Activated naive CD4-positive, alpha-beta T cell treated with anti-CD3 and anti-CD28 coated beads, Interleukin-2, amount 10 ng/mL, durations not matched to agents 7 days and 5 days (primary cell): ENCODE data around the gene TSKU.

Experiments used
- CTCF ChIA-PET: fragments of 350-600 bp; sonication (Branson Sonifier 250); formaldehyde crosslinking; loops from one replicate; lab custom pipeline; 2021; ENCODE audit warnings: antibody characterized with exemption; lab: Charles Lee
- DNase-seq: peaks from one replicate; pipeline ENCODE4 v3.0.0-alpha.2; 2020
- H3K27ac Mint-ChIP-seq: one replicate; pipeline ENCODE4 v1.8.0; 2021; ENCODE audit warnings: mild to moderate bottlenecking, moderate library complexity, mixed read lengths
- H3K27me3 Mint-ChIP-seq: one replicate; pipeline ENCODE4 v1.8.0; 2021; ENCODE audit warnings: mild to moderate bottlenecking, mixed read lengths
- H3K36me3 Mint-ChIP-seq: one replicate; pipeline ENCODE4 v1.8.0; 2021; ENCODE audit warnings: mixed read lengths
- H3K4me1 Mint-ChIP-seq: one replicate; pipeline ENCODE4 v1.8.0; 2021; ENCODE audit warnings: mixed read lengths
- H3K4me3 Mint-ChIP-seq: one replicate; pipeline ENCODE4 v1.8.0; 2021; ENCODE audit warnings: mild to moderate bottlenecking, moderate library complexity, mixed read lengths
- H3K9me3 Mint-ChIP-seq: one replicate; pipeline ENCODE4 v1.8.0; 2021; ENCODE audit warnings: mixed read lengths

The TSKU gene

DNA sequence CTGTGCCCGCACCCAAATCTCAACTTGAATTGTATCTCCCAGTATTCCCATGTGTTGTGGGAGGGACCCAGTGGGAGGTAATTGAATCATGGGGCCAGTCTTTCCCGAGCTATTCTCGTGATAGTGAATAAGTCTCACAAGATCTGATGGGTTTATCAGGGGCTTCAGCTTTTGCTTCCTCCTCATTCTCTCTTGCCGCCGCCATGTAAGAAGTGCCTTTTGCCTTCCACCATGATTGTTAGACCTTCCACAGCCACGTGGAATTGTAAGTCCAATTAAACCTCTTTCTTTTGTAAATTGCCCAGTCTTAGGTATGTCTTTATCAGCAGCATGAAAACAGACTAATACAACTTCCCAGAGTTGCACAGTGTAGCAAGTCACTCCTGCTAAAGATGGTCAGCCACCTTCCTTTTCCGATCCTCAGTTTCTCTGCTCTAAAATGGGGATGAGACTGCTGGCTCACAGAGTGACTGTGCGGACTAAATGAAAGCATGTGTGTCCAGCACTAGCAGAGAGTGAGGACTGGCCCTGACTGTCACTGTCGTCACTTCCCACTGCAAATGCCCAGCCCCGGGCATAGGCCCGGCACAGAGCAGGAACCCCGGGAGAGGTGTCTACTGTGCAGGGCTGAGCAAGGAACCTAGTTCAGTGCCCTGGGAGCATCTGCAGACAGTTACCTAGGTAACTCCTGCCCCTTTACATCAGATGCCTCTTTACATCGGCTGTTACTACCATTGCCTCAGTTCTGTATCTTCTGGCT is 9.5 kb downstream of the TSKU start:
- H3K9me3 Mint-ChIP-seq, result peaks cover 2% of the 10 kb centered on the region
- CTCF ChIA-PET, result interaction anchor here (1.2 to 1.4 kb wide), 2 partner anchors 71 to 127 kb away, joined by 4 to 5 read pairs; no protein-coding TSS in a partner anchor
- no peak for DNase-seq
- H3K36me3 Mint-ChIP-seq, result no peaks in the 10 kb centered on the region
- H3K27ac Mint-ChIP-seq, result no peak overlapping the region
- peaks cover 57% of the 10 kb centered on the region for H3K27me3 Mint-ChIP-seq
- no peaks in the 10 kb centered on the region for H3K4me1 Mint-ChIP-seq
- no peak overlapping the region for H3K4me3 Mint-ChIP-seq

DNA sequence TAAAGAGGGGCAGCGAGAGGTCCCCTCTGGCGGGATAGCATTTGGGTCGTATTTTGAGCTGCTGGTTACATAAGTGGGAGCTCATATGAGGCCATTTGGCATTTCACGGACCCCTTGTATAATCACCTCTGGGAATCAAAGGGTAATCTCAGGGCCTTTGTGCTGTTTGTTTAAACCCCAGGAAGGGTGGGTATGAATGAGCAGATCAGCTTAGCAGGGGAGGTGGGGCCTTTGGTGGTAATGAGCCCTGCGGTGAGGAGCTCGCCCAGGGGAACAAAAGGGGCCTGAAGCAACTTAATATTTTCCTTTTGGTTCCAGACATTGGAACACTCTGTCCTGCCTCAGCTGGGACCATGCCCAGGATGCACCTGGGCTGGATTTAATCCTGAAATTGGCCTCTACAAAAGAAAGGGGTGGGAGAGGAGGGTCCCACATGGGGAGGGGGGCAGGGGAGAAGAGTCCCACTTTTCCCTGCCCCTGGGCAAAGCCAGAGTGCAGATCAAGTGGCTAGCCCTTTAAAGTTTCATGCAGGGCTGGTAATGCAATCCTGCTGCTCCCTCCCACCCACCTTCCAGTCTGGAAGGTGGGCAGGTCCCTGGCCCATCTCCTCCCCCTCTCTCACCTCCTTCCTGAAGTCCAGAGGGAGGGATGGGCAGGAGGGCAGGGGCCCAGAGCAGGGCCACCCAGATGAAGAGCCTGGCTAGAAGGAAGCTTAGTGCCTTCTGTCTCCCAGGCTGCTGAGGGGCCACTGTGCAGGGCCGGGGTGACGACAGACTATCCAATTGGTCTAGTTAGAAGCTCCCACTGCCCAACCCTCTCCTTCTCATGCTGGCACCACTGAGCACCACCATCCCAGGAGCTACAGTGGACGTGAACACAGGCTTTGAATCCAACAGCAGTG is 10.5 kb downstream of the TSKU start:
- CTCF ChIA-PET, result interaction anchor here (1.4 kb wide), 2 partner anchors 59 to 72 kb away, joined by 4 to 5 read pairs; no protein-coding TSS in a partner anchor
- DNase-seq, result no peak
- Mint-ChIP-seq H3K4me1 (peaks cover 4% of the 10 kb centered on the region), H3K4me3 (no peak overlapping the region), H3K27me3 (peaks cover 53% of the 10 kb centered on the region), H3K36me3 (no peaks in the 10 kb centered on the region), H3K9me3 (peaks cover 2% of the 10 kb centered on the region), H3K27ac (no peak overlapping the region)

DNA sequence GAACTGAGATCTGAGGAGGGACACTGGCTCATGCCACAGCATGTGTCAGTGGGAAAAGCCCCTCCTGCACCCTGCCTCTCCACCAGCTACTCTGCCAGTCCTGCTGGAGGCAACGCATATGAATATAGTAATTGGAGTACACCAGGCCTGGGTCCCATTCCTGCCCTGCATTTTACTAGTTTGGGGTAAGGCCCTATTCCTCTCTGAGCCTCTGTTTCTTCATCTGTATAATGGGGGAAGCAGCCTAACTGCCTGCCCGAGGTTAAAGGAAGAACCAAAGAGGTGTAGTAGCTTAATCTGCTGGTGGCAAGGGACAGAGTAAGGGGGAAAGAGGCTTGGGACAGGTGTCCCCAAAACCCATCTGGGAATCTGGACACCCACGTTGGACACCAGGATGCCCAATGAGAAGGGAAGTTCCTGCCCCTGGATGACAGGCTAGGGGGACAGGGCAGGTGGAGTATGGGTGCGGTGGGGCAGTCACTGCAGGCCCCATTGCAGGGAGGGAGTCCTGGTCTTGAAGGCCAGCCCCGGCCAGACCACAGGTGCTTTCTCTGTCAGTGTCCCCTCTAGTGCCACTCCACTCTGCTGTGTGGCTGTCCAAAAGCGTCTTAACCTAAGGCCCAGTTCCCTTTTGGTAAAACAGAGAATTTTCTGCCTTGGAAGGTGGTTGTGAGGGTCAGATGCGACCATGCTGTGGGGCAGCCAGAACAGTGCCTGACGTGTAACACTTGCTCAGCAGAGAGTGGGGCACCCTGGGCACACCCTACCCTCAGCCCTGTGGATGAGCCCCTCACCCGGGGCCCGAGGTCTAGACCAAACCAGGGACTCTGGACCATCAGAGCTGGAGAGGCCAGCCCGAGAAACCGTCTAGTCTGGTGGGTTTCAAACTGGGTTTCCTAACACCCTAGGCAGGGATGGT is 11.5 kb downstream of the TSKU start:
- no peak overlapping the region for H3K4me3 Mint-ChIP-seq
- H3K4me1 Mint-ChIP-seq, result peaks cover 12% of the 10 kb centered on the region
- H3K36me3 Mint-ChIP-seq, result no peaks in the 10 kb centered on the region
- no peak for DNase-seq
- H3K27me3 Mint-ChIP-seq, result peaks cover 54% of the 10 kb centered on the region
- no peak overlapping the region for H3K27ac Mint-ChIP-seq
- peaks cover 2% of the 10 kb centered on the region for H3K9me3 Mint-ChIP-seq
- CTCF ChIA-PET, result interaction anchor here (1.4 kb wide), 2 partner anchors 60 to 73 kb away, joined by 4 to 5 read pairs; no protein-coding TSS in a partner anchor

DNA sequence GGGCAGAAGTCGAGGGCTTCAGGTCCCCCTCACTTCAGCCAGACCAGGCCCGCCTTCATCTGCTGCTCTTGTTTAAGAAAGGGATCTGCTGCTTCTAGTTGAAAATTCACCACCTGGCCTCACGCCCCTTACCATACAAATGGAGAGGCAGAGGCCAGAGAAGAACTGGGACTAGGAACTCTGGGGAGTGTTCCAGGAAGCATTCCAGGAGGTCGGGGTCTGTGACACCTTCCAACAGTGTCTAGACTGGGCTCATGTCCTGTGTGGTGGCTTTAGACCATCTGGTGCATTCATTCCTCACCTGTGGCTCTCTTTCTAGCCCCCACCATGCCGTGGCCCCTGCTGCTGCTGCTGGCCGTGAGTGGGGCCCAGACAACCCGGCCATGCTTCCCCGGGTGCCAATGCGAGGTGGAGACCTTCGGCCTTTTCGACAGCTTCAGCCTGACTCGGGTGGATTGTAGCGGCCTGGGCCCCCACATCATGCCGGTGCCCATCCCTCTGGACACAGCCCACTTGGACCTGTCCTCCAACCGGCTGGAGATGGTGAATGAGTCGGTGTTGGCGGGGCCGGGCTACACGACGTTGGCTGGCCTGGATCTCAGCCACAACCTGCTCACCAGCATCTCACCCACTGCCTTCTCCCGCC is 12.3 kb downstream of the TSKU start:
- DNase-seq, result no peak
- Mint-ChIP-seq H3K4me3 (no peak overlapping the region), H3K4me1 (peaks cover 12% of the 10 kb centered on the region), H3K36me3 (no peaks in the 10 kb centered on the region), H3K27ac (no peak overlapping the region), H3K9me3 (peaks cover 2% of the 10 kb centered on the region), H3K27me3 (peaks cover 55% of the 10 kb centered on the region)
- CTCF ChIA-PET, result interaction anchor here (0.9 kb wide), 1 partner anchor 61 kb away, joined by 3 read pairs; no protein-coding TSS in a partner anchor

DNA sequence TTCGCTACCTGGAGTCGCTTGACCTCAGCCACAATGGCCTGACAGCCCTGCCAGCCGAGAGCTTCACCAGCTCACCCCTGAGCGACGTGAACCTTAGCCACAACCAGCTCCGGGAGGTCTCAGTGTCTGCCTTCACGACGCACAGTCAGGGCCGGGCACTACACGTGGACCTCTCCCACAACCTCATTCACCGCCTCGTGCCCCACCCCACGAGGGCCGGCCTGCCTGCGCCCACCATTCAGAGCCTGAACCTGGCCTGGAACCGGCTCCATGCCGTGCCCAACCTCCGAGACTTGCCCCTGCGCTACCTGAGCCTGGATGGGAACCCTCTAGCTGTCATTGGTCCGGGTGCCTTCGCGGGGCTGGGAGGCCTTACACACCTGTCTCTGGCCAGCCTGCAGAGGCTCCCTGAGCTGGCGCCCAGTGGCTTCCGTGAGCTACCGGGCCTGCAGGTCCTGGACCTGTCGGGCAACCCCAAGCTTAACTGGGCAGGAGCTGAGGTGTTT is 12.8 kb downstream of the TSKU start:
- Mint-ChIP-seq H3K4me1 (peaks cover 12% of the 10 kb centered on the region), H3K4me3 (no peak overlapping the region), H3K27ac (no peak overlapping the region), H3K27me3 (peaks cover 55% of the 10 kb centered on the region), H3K36me3 (no peaks in the 10 kb centered on the region), H3K9me3 (peaks cover 2% of the 10 kb centered on the region)
- CTCF ChIA-PET, result interaction anchor here (0.9 kb wide), 1 partner anchor 62 kb away, joined by 3 read pairs; no protein-coding TSS in a partner anchor
- no peak for DNase-seq

DNA sequence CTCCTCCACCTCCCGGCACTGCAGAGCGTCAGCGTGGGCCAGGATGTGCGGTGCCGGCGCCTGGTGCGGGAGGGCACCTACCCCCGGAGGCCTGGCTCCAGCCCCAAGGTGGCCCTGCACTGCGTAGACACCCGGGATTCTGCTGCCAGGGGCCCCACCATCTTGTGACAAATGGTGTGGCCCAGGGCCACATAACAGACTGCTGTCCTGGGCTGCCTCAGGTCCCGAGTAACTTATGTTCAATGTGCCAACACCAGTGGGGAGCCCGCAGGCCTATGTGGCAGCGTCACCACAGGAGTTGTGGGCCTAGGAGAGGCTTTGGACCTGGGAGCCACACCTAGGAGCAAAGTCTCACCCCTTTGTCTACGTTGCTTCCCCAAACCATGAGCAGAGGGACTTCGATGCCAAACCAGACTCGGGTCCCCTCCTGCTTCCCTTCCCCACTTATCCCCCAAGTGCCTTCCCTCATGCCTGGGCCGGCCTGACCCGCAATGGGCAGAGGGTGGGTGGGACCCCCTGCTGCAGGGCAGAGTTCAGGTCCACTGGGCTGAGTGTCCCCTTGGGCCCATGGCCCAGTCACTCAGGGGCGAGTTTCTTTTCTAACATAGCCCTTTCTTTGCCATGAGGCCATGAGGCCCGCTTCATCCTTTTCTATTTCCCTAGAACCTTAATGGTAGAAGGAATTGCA is 13.5 kb downstream of the TSKU start:
- Mint-ChIP-seq H3K36me3 (no peaks in the 10 kb centered on the region), H3K9me3 (peaks cover 2% of the 10 kb centered on the region), H3K4me1 (peaks cover 12% of the 10 kb centered on the region), H3K27me3 (peaks cover 53% of the 10 kb centered on the region), H3K4me3 (no peak overlapping the region), H3K27ac (no peak overlapping the region)
- DNase-seq, result no peak
- CTCF ChIA-PET, result no interaction called here

DNA sequence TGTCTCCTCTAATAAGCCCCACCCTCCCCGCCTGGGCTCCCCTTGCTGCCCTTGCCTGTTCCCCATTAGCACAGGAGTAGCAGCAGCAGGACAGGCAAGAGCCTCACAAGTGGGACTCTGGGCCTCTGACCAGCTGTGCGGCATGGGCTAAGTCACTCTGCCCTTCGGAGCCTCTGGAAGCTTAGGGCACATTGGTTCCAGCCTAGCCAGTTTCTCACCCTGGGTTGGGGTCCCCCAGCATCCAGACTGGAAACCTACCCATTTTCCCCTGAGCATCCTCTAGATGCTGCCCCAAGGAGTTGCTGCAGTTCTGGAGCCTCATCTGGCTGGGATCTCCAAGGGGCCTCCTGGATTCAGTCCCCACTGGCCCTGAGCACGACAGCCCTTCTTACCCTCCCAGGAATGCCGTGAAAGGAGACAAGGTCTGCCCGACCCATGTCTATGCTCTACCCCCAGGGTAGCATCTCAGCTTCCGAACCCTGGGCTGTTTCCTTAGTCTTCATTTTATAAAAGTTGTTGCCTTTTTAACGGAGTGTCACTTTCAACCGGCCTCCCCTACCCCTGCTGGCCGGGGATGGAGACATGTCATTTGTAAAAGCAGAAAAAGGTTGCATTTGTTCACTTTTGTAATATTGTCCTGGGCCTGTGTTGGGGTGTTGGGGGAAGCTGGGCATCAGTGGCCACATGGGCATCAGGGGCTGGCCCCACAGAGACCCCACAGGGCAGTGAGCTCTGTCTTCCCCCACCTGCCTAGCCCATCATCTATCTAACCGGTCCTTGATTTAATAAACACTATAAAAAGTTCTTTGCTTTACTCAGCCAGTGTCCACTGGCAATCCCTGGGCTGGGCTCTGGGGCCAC is 14.4 kb downstream of the TSKU start:
- CTCF ChIA-PET, result interaction anchor here (0.6 to 9.6 kb wide), 14 partner anchors 10 to 294 kb away, joined by 3 to 151 read pairs (median 5); no protein-coding TSS in a partner anchor
- Mint-ChIP-seq H3K27ac (no peak overlapping the region), H3K27me3 (peaks cover 50% of the 10 kb centered on the region), H3K4me1 (peaks cover 12% of the 10 kb centered on the region), H3K4me3 (no peak overlapping the region), H3K9me3 (peaks cover under 1% of the 10 kb centered on the region), H3K36me3 (no peaks in the 10 kb centered on the region)
- peak; percentile 16 for DNase-seq

DNA sequence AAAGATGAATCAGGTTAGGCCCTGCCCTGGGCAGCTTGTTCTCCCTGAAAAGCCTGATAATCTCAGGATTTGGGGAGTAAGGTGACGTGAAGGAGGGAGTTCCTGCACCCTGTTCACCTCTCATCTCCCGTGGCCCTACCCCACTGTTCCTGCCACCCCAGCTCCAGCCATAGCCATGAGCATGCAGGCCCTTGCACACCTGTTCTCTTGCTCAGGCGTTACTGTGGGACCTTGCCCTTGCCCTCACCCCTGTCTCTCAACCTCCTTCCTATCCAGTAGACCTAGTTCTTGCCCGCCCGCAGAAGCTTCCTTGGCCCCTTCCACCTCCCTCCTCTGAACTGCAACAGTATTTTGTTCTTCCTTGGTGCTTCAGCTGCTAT is 15.0 kb downstream of the TSKU start:
- Mint-ChIP-seq H3K4me3 (no peak overlapping the region), H3K27me3 (peaks cover 48% of the 10 kb centered on the region), H3K27ac (no peak overlapping the region), H3K9me3 (no peaks in the 10 kb centered on the region), H3K36me3 (no peaks in the 10 kb centered on the region), H3K4me1 (peaks cover 14% of the 10 kb centered on the region)
- CTCF ChIA-PET, result interaction anchor here (0.7 to 9.6 kb wide), 15 partner anchors 9 to 293 kb away, joined by 3 to 151 read pairs (median 5); no protein-coding TSS in a partner anchor
- DNase-seq, result peak; percentile 19

DNA sequence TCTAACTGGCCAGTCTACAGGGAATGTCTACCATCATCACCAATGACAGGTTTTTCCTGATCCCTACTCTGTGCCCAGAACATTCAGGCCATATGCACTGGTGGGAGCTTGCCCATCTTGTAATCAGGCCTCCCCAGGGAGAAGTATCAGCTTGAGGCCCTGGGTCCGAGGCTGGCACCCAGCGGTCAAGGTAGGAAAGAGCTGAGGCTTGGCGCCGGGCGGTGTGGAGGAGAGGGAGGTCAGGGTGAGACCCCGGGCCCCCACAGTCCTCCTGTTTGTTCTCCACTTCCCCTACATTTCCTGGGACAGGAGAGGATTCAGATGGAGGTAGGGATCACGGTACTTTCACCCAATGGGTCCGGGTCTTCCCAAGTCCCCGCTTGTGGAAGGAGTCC is 15.5 kb downstream of the TSKU start:
- no peaks in the 10 kb centered on the region for H3K36me3 Mint-ChIP-seq
- DNase-seq, result peak; percentile 19
- CTCF ChIA-PET, result interaction anchor here (0.6 to 9.6 kb wide), 17 partner anchors 9 to 293 kb away, joined by 3 to 151 read pairs (median 5); no protein-coding TSS in a partner anchor
- no peaks in the 10 kb centered on the region for H3K9me3 Mint-ChIP-seq
- peak overlapping the region; percentile 18 for H3K4me3 Mint-ChIP-seq
- H3K27me3 Mint-ChIP-seq, result peaks cover 49% of the 10 kb centered on the region
- H3K4me1 Mint-ChIP-seq, result peaks cover 19% of the 10 kb centered on the region
- H3K27ac Mint-ChIP-seq, result no peak overlapping the region

DNA sequence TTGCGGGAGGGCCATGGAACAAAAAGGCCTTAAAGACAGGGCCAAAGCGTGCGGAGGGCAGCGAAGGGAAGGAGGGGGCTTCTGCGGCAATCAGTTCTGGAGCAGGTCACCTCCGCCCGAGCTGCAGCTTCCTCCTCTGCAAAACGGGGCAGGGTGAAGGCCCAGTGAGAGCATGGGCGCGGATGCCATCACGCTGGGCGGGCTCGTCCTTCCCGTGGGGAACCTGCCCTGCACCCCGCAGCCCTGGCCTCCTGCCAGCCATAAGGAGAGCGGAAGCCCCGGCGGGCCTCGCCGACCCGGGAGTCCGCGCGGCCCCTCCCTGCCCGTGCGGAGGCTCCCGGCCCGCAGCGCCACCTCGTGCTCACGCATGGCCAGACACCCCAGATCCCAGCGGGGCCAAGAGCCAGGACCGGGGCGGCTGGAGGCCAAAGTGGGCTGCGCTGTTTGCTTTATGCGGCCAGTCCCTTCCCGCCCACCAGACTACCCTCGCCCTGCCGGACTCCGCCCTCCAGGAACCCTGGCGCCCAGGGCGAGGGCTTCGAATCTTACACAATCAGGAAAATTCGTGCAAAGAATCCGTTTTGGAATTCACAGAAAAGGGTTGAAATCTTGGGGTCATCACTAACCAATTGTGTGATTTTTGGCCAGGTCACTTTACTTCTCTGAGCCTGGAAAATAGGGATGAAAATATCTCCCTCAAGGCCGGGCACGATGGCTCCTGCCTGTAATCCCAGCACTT is 16.1 kb downstream of the TSKU start:
- peaks cover 49% of the 10 kb centered on the region for H3K27me3 Mint-ChIP-seq
- peaks cover 25% of the 10 kb centered on the region for H3K4me1 Mint-ChIP-seq
- no peaks in the 10 kb centered on the region for H3K36me3 Mint-ChIP-seq
- no peak overlapping the region for H3K27ac Mint-ChIP-seq
- H3K4me3 Mint-ChIP-seq, result peak overlapping the region; percentile 18
- peak; percentile 83 for DNase-seq
- H3K9me3 Mint-ChIP-seq, result no peaks in the 10 kb centered on the region
- CTCF ChIA-PET, result interaction anchor here (0.6 to 9.6 kb wide), 17 partner anchors 10 to 120 kb away, joined by 3 to 151 read pairs (median 5); no protein-coding TSS in a partner anchor
